Osteoblast (primary cell): ENCODE measurements around the gene RAMP1. TPM values are rescaled to one million over a fixed set of nuclear protein-coding genes. Genes with fewer than 3 reads are reported as not detected.

Source experiments
- DNase-seq: peaks from one replicate; pipeline ENCODE4 v3.0.0; 2011; ENCODE audit warnings: low spot score, mixed read lengths; ENCODE audit not compliant: insufficient read length; ENCODE audit errors: missing footprints
- H2AFZ ChIP-seq: 2 replicates; pipeline ENCODE4 v1.6.0; 2011; ENCODE audit warnings: mild to moderate bottlenecking, low read length
- H3K27ac ChIP-seq: 2 replicates; pipeline ENCODE4 v1.5.1; 2011; ENCODE audit warnings: mild to moderate bottlenecking, low read depth, low read length, moderate library complexity
- H3K27me3 ChIP-seq: 2 replicates; pipeline ENCODE4 v1.6.0; 2012; ENCODE audit warnings: mild to moderate bottlenecking, control low read depth, inconsistent platforms, low read length, moderate library complexity; ENCODE audit not compliant: insufficient read depth
- H3K36me3 ChIP-seq: 2 replicates; pipeline ENCODE4 v1.5.1; 2011; ENCODE audit warnings: mild to moderate bottlenecking, low read length, control low read depth, moderate library complexity; ENCODE audit not compliant: insufficient read depth
- H3K4me1 ChIP-seq: 2 replicates; pipeline ENCODE4 v1.5.1; 2011; ENCODE audit warnings: mild to moderate bottlenecking, low read length, control low read depth, moderate library complexity; ENCODE audit not compliant: insufficient read depth
- H3K4me2 ChIP-seq: 2 replicates; pipeline ENCODE4 v1.6.0; 2011; ENCODE audit warnings: mild to moderate bottlenecking, low read length; ENCODE audit not compliant: insufficient read depth
- H3K4me3 ChIP-seq: fragments of 200-600 bp; sonication (generic); 3 replicates; pipeline ENCODE4 v1.5.1; 2012; ENCODE audit warnings: mild to moderate bottlenecking, low read length, inconsistent platforms; ENCODE audit not compliant: insufficient read depth
- H3K79me2 ChIP-seq: 2 replicates; pipeline ENCODE4 v1.6.0; 2012; ENCODE audit warnings: mild to moderate bottlenecking, low read length, control low read depth, inconsistent platforms; ENCODE audit not compliant: insufficient read depth
- H3K9me3 ChIP-seq: 2 replicates; pipeline ENCODE4 v1.5.1; 2011; ENCODE audit warnings: low read depth, low read length, control low read depth
- H4K20me1 ChIP-seq: 2 replicates; pipeline ENCODE4 v1.6.0; 2012; ENCODE audit warnings: mild to moderate bottlenecking, low read length, control low read depth; ENCODE audit not compliant: insufficient read depth
- total RNA-seq: library from RNA; depleted of rRNA; stranded (reverse); fragments of >200 nt; gene quantifications from 2 replicates; pipeline ENCODE4 v1.2.3, GENCODE V29; 2012
- TF ChIP-seq, protein P1 (sequence below): IDR thresholded peaks from 2 replicates; pipeline ENCODE4 v1.5.1; 2011; ENCODE audit warnings: mild to moderate bottlenecking, low read depth, low read length, moderate library complexity; ENCODE audit errors: extremely low read depth

RAMP1 gene
- total RNA-seq, 1 donor = 1.8 TPM

DNA sequence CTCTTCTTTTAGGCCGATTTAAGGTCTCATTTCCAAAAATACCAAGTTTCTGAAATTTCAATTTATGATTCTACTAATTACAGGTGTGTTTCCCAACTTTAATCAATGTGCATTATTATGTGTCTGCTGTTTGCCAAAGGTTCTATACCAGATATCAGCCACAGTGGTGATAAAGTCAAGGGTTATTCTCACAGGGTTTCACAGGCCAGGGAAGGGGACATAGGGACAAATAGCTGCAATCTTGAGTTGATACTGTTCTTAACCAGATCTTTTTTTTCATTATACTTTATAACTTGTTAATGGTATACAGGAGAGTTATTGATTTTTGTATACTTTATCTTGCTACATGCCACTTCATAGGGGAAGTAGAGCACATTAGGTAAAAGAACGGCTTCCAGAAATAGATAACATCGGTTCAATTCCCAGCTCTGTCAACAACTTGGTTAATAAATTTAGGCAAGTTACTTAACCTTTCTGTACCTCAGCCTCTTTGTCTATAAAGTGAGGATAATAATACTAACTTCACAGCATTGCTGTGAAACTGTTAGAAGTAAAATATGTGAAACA lies 31.9 kb upstream of the RAMP1 start:
- Histone ChIP-seq H3K27me3 (peaks cover 2% of the 10 kb centered on the region), H3K79me2 (no peaks in the 10 kb centered on the region), H2AFZ (no peak overlapping the region)

DNA sequence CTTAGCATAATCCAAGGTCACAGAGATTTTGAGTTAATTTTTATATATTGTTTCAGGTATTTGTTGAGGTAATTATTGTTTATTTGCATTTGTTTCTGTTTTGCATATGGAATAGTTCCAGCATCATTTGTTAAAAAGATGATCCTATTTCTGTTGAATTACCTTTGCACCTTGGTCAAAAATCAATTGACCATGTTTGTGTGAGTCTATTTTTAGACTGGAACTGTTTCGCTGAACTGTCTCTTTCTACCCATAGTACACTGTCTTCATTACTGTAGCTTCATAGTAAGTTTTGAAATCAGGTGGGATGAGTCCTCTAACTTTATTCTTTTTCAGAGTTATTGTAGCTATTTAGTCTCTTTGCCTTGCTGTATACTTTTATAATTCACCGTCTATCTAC lies 28.9 kb upstream of the RAMP1 start:
- no peak overlapping the region for H3K4me2 ChIP-seq
- no peak for DNase-seq
- TF ChIP-seq, protein P1, sequence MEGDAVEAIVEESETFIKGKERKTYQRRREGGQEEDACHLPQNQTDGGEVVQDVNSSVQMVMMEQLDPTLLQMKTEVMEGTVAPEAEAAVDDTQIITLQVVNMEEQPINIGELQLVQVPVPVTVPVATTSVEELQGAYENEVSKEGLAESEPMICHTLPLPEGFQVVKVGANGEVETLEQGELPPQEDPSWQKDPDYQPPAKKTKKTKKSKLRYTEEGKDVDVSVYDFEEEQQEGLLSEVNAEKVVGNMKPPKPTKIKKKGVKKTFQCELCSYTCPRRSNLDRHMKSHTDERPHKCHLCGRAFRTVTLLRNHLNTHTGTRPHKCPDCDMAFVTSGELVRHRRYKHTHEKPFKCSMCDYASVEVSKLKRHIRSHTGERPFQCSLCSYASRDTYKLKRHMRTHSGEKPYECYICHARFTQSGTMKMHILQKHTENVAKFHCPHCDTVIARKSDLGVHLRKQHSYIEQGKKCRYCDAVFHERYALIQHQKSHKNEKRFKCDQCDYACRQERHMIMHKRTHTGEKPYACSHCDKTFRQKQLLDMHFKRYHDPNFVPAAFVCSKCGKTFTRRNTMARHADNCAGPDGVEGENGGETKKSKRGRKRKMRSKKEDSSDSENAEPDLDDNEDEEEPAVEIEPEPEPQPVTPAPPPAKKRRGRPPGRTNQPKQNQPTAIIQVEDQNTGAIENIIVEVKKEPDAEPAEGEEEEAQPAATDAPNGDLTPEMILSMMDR = no peak
- H3K4me3 ChIP-seq = no peak overlapping the region
- H3K27me3 ChIP-seq = no peaks in the 10 kb centered on the region
- no peaks in the 10 kb centered on the region for H3K36me3 ChIP-seq
- H3K27ac ChIP-seq = no peak overlapping the region
- H2AFZ ChIP-seq = no peak overlapping the region
- no peaks in the 10 kb centered on the region for H3K9me3 ChIP-seq
- H4K20me1 ChIP-seq = no peaks in the 10 kb centered on the region
- H3K4me1 ChIP-seq = no peaks in the 10 kb centered on the region
- H3K79me2 ChIP-seq = no peaks in the 10 kb centered on the region

More for the DNA sequence above, 31.9 kb upstream of the RAMP1 start:
- Histone ChIP-seq H3K4me1 (no peaks in the 10 kb centered on the region), H3K4me3 (no peak overlapping the region), H3K4me2 (no peak overlapping the region), H3K36me3 (no peaks in the 10 kb centered on the region), H3K9me3 (no peaks in the 10 kb centered on the region), H3K27ac (no peak overlapping the region), H4K20me1 (no peaks in the 10 kb centered on the region)
- no peak for DNase-seq
- TF ChIP-seq, protein P1 = no peak

DNA sequence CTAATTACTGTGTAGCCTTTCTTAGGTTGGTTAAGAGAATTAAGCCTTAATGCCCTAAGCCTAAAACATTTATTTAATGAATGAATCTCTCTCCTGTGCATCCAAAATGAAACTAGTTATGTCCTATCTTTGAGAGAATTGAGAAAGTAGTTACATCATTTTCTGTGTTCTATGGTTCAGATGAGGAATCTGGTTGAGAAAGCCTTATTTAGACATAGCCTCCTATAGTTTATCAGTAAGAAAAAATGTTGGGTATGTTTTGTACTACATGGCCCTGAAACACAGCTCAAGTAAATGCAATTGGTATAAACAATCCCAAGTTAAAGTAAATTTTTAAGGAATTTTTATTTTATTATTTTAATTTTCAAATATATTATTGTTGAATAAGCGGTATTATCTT lies 25.9 kb upstream of the RAMP1 start:
- Histone ChIP-seq H3K36me3 (no peaks in the 10 kb centered on the region), H3K79me2 (no peaks in the 10 kb centered on the region), H3K4me2 (no peak overlapping the region), H3K4me1 (no peaks in the 10 kb centered on the region), H3K4me3 (no peak overlapping the region), H3K9me3 (no peaks in the 10 kb centered on the region), H4K20me1 (no peaks in the 10 kb centered on the region), H3K27me3 (no peaks in the 10 kb centered on the region), H3K27ac (no peak overlapping the region), H2AFZ (no peak overlapping the region)
- DNase-seq = no peak
- TF ChIP-seq, protein P1 = no peak

DNA sequence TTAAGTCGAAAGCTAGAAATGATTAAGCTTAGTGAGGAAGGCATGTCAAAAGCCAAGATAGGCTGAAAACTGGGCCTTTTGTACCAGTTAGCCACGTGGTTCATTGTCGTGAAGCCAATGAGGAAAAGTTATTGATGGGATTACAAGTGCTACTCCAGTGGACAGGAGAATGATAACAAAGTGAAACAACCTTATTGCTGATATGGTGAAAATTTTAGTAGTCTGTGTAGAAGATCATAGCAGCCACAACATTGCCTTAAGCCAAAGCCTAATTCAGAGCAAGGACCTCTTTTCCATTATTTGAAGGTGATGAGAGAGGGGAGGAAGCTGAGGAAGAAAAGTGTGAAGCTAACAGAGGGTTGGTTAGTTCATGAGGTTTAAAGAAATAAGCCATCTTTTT lies 24.1 kb upstream of the RAMP1 start:
- H3K9me3 ChIP-seq = no peaks in the 10 kb centered on the region
- H3K79me2 ChIP-seq = no peaks in the 10 kb centered on the region
- H3K27ac ChIP-seq = no peak overlapping the region
- no peaks in the 10 kb centered on the region for H3K27me3 ChIP-seq
- H2AFZ ChIP-seq = no peak overlapping the region
- H4K20me1 ChIP-seq = no peaks in the 10 kb centered on the region
- H3K4me3 ChIP-seq = no peak overlapping the region
- no peak for DNase-seq
- TF ChIP-seq, protein P1 = no peak
- no peaks in the 10 kb centered on the region for H3K4me1 ChIP-seq
- H3K4me2 ChIP-seq = no peak overlapping the region
- H3K36me3 ChIP-seq = no peaks in the 10 kb centered on the region
